A673 (cell line): ENCODE results near the gene FAM72C. TPM values are rescaled to one million over a fixed set of nuclear protein-coding genes. Genes with fewer than 3 reads are reported as not detected.
"Not testable (repeated sequence)": the region's sequence is repeated elsewhere in the genome, so short reads cannot be mapped to it uniquely, and the experiment has no call there.

ENCODE experiments used
- BruUV-seq: library from RNA; stranded (reverse); fragments of 400-500 nt; replicated peaks from 2 replicates; lab custom pipeline; 2021; lab: Mats Ljungman, UMichigan
- CTCF ChIA-PET: fragments of 300-600 bp; sonication (Branson Sonifier 250); formaldehyde crosslinking; loops from one replicate; lab custom pipeline; 2022; ENCODE audit warnings: antibody characterized with exemption; lab: Charles Lee
- POLR2A ChIA-PET: fragments of 300-600 bp; sonication (Branson Sonifier 250); formaldehyde crosslinking; loops from one replicate; lab custom pipeline; 2022; ENCODE audit warnings: antibody characterized with exemption; ENCODE audit not compliant: low non-redundant PET; lab: Charles Lee
- DNase-seq: peaks from one replicate; pipeline ENCODE4 v3.0.0-alpha.2; 2015; ENCODE audit warnings: low spot score
- H3K27ac ChIP-seq: fragments of 200-600 bp; sonication (generic); 2 replicates; pipeline ENCODE4 v1.5.1; 2016; ENCODE audit warnings: mixed run types, low read depth, mild to moderate bottlenecking, mixed read lengths, antibody characterized with exemption, low read length; ENCODE audit not compliant: poor library complexity, severe bottlenecking
- H3K27me3 ChIP-seq: fragments of 200-600 bp; sonication (generic); replicated peaks from 2 replicates; pipeline ENCODE4 v1.6.1; 2017; ENCODE audit warnings: mixed run types, low read depth, mild to moderate bottlenecking, mixed read lengths, antibody characterized with exemption, low read length; ENCODE audit not compliant: insufficient read depth, poor library complexity
- H3K36me3 ChIP-seq: fragments of 200-600 bp; sonication (generic); 2 replicates; pipeline ENCODE4 v1.6.1; 2016; ENCODE audit warnings: mixed run types, mild to moderate bottlenecking, mixed read lengths, antibody characterized with exemption, low read length; ENCODE audit not compliant: insufficient read depth, poor library complexity, severe bottlenecking
- H3K4me1 ChIP-seq: fragments of 200-600 bp; sonication (generic); 2 replicates; pipeline ENCODE4 v1.6.1; 2017; ENCODE audit warnings: mixed run types, mild to moderate bottlenecking, mixed read lengths, antibody characterized with exemption, low read length; ENCODE audit not compliant: insufficient read depth, poor library complexity, severe bottlenecking
- H3K4me3 ChIP-seq: fragments of 200-600 bp; sonication (generic); 2 replicates; pipeline ENCODE4 v1.5.1; 2016; ENCODE audit warnings: low read depth, mixed run types, mild to moderate bottlenecking, mixed read lengths, low read length; ENCODE audit not compliant: poor library complexity, severe bottlenecking
- H3K9me3 ChIP-seq: fragments of 200-600 bp; sonication (generic); 2 replicates; pipeline ENCODE4 v1.6.1; 2016; ENCODE audit warnings: mixed run types, low read depth, mild to moderate bottlenecking, mixed read lengths, antibody characterized with exemption, low read length; ENCODE audit not compliant: poor library complexity, severe bottlenecking
- intact Hi-C: fragments of 100-400 bp; cut with micrococcal nuclease; formaldehyde crosslinking; loops from one replicate; pipeline ENCODE4 v1.10.0; 2022; ENCODE audit not compliant: unreplicated experiment
- total RNA-seq: library from RNA; stranded (reverse); gene quantifications from 2 replicates; pipeline ENCODE4 v1.2.3, GENCODE V29; 2021

FAM72C gene
- total RNA-seq, 1 experiment from 2014 or later, result 15.6 TPM

GRCh38 chr1:143974416-143974815 lies 2.6 kb upstream of the FAM72C start:
- H3K27ac ChIP-seq, CTCF ChIA-PET, intact Hi-C loops, H3K36me3 ChIP-seq, BruUV-seq, H3K9me3 ChIP-seq, POLR2A ChIA-PET, H3K27me3 ChIP-seq, H3K4me1 ChIP-seq: not testable (repeated sequence)
- peak overlapping the region; percentile 48 for H3K4me3 ChIP-seq
- peak; percentile 41 for DNase-seq

GRCh38 chr1:143973876-143974414 lies 2.2 kb upstream of the FAM72C start:
- intact Hi-C loops, CTCF ChIA-PET, BruUV-seq: not testable (repeated sequence)

GRCh38 chr1:143972753-143973326 lies 1.1 kb upstream of the FAM72C start:
- H3K36me3 ChIP-seq, H3K27ac ChIP-seq, POLR2A ChIA-PET, DNase-seq, H3K27me3 ChIP-seq, H3K9me3 ChIP-seq, CTCF ChIA-PET, H3K4me1 ChIP-seq, H3K4me3 ChIP-seq, intact Hi-C loops: not testable (repeated sequence)
- TSS peak; percentile 68 for BruUV-seq

More at GRCh38 chr1:143973876-143974414, 2.2 kb upstream of the FAM72C start:
- H3K4me1 ChIP-seq, H3K36me3 ChIP-seq, H3K9me3 ChIP-seq, H3K27ac ChIP-seq, H3K27me3 ChIP-seq, DNase-seq, POLR2A ChIA-PET: not testable (repeated sequence)
- peak overlapping the region; percentile 48 for H3K4me3 ChIP-seq

GRCh38 chr1:143965860-143966259 lies 5.9 kb downstream of the FAM72C start:
- BruUV-seq, CTCF ChIA-PET, H3K27ac ChIP-seq, H3K36me3 ChIP-seq, H3K9me3 ChIP-seq, POLR2A ChIA-PET, H3K4me1 ChIP-seq, intact Hi-C loops, H3K4me3 ChIP-seq, DNase-seq, H3K27me3 ChIP-seq: not testable (repeated sequence)

GRCh38 chr1:143964294-143964693 lies 7.5 kb downstream of the FAM72C start:
- H3K9me3 ChIP-seq, H3K4me1 ChIP-seq, intact Hi-C loops, CTCF ChIA-PET, BruUV-seq, H3K36me3 ChIP-seq, POLR2A ChIA-PET, DNase-seq, H3K27ac ChIP-seq, H3K27me3 ChIP-seq, H3K4me3 ChIP-seq: not testable (repeated sequence)

- POLR2A ChIA-PET, H3K27ac ChIP-seq, BruUV-seq, H3K4me3 ChIP-seq, CTCF ChIA-PET, intact Hi-C loops, DNase-seq, H3K4me1 ChIP-seq, H3K36me3 ChIP-seq, H3K9me3 ChIP-seq, H3K27me3 ChIP-seq: not testable (repeated sequence)
Observed at GRCh38 chr1:143955930-143956329, 15.9 kb downstream of the FAM72C start.

GRCh38 chr1:143952913-143953312 lies 18.9 kb downstream of the FAM72C start:
- H3K36me3 ChIP-seq, H3K9me3 ChIP-seq, H3K4me1 ChIP-seq, intact Hi-C loops, H3K27me3 ChIP-seq, POLR2A ChIA-PET, DNase-seq, H3K27ac ChIP-seq, BruUV-seq, H3K4me3 ChIP-seq, CTCF ChIA-PET: not testable (repeated sequence)
